Measurements from ENCODE around the gene USP7.

DNA sequence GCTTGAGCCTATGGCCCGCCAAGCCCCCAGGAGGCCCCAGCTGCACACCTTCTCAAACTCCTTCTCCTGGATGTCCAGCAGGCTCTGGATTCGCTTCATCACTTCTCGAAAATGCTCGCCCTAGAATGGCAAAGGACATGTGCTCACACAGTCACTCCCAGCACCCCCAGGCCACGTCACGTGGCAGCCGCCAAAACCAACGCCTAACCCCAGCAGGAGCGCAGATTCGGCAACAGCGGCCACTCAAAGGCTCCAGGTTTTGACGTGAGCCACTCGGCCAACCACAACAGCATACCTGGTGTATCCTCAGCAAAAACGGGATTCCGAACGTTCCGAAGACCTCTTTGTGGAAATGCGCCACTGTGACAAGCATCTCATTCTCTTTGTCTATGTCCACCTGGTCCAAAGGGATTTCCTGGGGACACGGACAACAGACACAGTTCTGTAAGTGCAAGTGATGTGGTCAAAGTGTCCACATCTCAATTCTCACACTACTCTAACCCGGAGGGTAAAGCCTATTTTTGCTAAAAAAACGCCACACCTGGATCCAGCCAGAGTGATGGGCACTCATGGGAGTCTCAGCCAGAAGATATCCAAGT lies 68.9 kb downstream of the USP7 start:
- TF ChIP-seq, protein P1, sequence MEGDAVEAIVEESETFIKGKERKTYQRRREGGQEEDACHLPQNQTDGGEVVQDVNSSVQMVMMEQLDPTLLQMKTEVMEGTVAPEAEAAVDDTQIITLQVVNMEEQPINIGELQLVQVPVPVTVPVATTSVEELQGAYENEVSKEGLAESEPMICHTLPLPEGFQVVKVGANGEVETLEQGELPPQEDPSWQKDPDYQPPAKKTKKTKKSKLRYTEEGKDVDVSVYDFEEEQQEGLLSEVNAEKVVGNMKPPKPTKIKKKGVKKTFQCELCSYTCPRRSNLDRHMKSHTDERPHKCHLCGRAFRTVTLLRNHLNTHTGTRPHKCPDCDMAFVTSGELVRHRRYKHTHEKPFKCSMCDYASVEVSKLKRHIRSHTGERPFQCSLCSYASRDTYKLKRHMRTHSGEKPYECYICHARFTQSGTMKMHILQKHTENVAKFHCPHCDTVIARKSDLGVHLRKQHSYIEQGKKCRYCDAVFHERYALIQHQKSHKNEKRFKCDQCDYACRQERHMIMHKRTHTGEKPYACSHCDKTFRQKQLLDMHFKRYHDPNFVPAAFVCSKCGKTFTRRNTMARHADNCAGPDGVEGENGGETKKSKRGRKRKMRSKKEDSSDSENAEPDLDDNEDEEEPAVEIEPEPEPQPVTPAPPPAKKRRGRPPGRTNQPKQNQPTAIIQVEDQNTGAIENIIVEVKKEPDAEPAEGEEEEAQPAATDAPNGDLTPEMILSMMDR (IDR thresholded peaks at IDR 0.05; ENCODE audit: poor library complexity) = no peak
- TF ChIP-seq EZH2phosphoT487 (IDR thresholded peaks at IDR 0.05; ENCODE audit: low read depth, severe bottlenecking, unreplicated experiment) (no peak), EZH2 (IDR thresholded peaks at IDR 0.05; ENCODE audit: borderline replicate concordance) (no peak)

Data from hepatocyte (in vitro differentiated cells).